Smooth muscle cell of the brain vasculature (primary cell): Measurements from ENCODE around the gene CD109.

Experiments used
- DNase-seq: peaks from one replicate; pipeline ENCODE4 v3.0.0-alpha.2; 2012; ENCODE audit warnings: low read depth, low spot score

CD109 gene

DNA sequence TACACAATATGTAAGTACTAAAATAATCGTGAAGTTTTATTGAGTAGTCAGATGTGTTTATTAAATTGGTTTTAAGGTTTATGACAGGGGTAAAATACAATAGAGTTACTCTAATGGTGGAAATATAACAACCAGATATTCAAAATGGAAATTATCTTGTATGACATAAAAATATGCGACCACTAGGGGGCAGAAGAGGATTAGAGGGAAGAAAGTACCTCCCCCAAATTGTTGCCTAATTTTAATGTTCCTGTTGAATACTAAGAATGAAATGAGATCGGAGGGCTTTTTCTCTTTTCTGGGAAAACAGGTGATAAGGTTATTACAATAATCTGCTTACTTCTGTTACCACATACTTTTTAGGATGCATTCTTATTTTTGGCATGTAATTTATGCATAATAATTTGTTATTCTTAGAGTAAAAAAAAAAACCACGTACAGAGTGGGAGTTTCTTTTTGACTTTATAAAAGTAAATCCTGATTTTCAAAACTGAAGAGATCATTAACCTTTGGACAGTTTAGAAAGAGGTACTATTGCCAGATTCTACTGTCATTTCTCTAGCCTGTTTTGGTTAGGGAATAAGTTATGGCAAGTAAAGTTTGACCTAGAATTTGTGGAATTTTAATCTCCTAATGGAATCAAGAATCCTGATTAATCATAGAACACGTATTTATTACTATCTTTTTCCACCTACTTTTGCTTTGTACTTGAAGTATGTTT lies 159.2 kb downstream of the CD109 start:
- DNase-seq, result peak; percentile 58

GRCh38 chr6:73857341-73857890 lies 161.4 kb downstream of the CD109 start:
- DNase-seq, result no peak

- no peak for DNase-seq
Observed at GRCh38 chr6:73858376-73858775, 162.4 kb downstream of the CD109 start.

- no peak for DNase-seq
Observed at GRCh38 chr6:73860303-73860702, 164.3 kb downstream of the CD109 start.

DNA sequence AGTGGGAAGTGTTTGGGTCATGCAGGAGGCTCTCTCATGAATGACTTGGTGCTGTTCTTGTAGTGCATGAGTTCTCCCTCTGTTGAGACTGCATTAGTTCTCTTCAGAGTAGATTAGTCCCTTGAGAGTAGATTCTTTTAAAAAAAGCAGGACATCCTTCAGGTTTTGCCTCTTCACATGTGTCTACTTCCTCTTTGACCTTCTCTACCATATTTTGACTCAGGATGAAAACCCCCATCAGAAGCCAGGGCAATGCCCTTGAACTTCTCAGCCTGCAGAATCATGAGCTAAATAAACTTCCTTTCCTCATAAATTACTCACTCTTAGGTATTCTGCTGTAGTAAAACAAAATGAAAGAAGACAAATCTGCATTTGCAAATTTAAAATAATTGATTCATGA lies 170.3 kb downstream of the CD109 start:
- no peak for DNase-seq

- no peak for DNase-seq
Observed at GRCh38 chr6:73867411-73867810, 171.4 kb downstream of the CD109 start.

- DNase-seq, result no peak
Observed at GRCh38 chr6:73870907-73871306, 174.9 kb downstream of the CD109 start.

- DNase-seq, result no peak
Observed at GRCh38 chr6:73873081-73873480, 177.1 kb downstream of the CD109 start.
